Calu3 (cell line): ENCODE measurements around the gene RAB8A. TPM values are rescaled to one million over a fixed set of nuclear protein-coding genes. Genes with fewer than 3 reads are reported as not detected.
"Not testable (repeated sequence)": the region's sequence is repeated elsewhere in the genome, so short reads cannot be mapped to it uniquely, and the experiment has no call there.

ENCODE experiments used
- BruUV-seq: library from RNA; stranded (reverse); fragments of 400-500 nt; replicated peaks from 2 replicates; lab custom pipeline; 2021; lab: Mats Ljungman, UMichigan
- CTCF ChIA-PET: fragments of 300-600 bp; sonication (Branson Sonifier 250); formaldehyde crosslinking; loops from one replicate; lab custom pipeline; 2022; ENCODE audit warnings: antibody characterized with exemption; lab: Charles Lee
- DNase-seq: peaks from one replicate; pipeline ENCODE4 v3.0.0; 2022
- H3K27ac Mint-ChIP-seq: one replicate; pipeline ENCODE4 v1.8.0; 2022; ENCODE audit warnings: mixed read lengths; ENCODE audit not compliant: unreplicated experiment
- H3K27me3 Mint-ChIP-seq: one replicate; pipeline ENCODE4 v1.8.0; 2022; ENCODE audit warnings: mixed read lengths; ENCODE audit not compliant: unreplicated experiment
- H3K36me3 Mint-ChIP-seq: one replicate; pipeline ENCODE4 v1.8.0; 2022; ENCODE audit warnings: mild to moderate bottlenecking, moderate library complexity, mixed read lengths; ENCODE audit not compliant: insufficient read depth, unreplicated experiment
- H3K4me1 Mint-ChIP-seq: one replicate; pipeline ENCODE4 v1.8.0; 2022; ENCODE audit warnings: mild to moderate bottlenecking, low read depth, mixed read lengths; ENCODE audit not compliant: unreplicated experiment
- H3K4me3 Mint-ChIP-seq: one replicate; pipeline ENCODE4 v1.8.0; 2022; ENCODE audit warnings: mild to moderate bottlenecking, low read depth, moderate library complexity, mixed read lengths; ENCODE audit not compliant: unreplicated experiment
- H3K9me3 Mint-ChIP-seq: one replicate; pipeline ENCODE4 v1.8.0; 2022; ENCODE audit warnings: low read depth, mixed read lengths; ENCODE audit not compliant: unreplicated experiment
- intact Hi-C: fragments of 100-400 bp; cut with micrococcal nuclease; formaldehyde crosslinking; loops from one replicate; pipeline ENCODE4 v1.10.0; 2022; ENCODE audit not compliant: unreplicated experiment
- total RNA-seq: library from RNA; stranded (reverse); gene quantifications from 2 replicates; pipeline ENCODE4 v1.2.3, GENCODE V29; 2022
- TF ChIP-seq, protein P1 (sequence below): fragments of 200-600 bp; IDR thresholded peaks from one replicate; pipeline ENCODE4 v1.8.0; 2022; ENCODE audit warnings: antibody characterized with exemption; ENCODE audit not compliant: unreplicated experiment

Gene RAB8A
- total RNA-seq, 1 experiment from 2014 or later: 77.3 TPM

DNA sequence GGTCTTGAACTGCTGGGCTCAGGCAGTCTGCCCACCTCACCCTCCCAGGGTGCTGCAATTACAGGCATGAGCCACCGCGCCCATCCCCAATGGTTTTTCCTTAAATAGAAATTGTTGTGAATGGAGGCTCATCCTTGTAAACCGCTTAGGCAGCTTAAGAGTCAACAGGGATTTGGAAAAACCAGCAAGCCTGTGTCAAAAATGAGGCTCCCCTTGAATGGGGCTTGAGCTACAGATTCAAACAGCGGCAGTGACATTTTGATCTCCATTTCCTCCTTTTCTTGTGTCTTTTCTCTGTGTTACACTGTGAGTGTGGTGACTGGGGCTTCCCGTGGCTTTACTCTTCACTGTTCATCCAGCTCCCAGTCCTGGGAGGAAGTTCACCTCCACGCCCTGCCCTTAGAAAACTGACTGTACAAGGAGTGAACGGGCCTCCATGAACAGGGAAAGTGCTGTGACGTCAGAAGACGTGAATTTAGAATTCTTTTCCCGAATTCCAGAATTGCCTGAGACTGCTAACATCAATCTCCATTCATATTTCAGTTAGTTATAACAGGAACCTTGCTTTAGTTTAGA, 15.3 kb upstream of the RAB8A start:
- no TSS peak for BruUV-seq
- no peak overlapping the region for H3K27ac Mint-ChIP-seq
- DNase-seq: no peak
- H3K36me3 Mint-ChIP-seq: peaks cover 80% of the 10 kb centered on the region
- TF ChIP-seq, protein P1, sequence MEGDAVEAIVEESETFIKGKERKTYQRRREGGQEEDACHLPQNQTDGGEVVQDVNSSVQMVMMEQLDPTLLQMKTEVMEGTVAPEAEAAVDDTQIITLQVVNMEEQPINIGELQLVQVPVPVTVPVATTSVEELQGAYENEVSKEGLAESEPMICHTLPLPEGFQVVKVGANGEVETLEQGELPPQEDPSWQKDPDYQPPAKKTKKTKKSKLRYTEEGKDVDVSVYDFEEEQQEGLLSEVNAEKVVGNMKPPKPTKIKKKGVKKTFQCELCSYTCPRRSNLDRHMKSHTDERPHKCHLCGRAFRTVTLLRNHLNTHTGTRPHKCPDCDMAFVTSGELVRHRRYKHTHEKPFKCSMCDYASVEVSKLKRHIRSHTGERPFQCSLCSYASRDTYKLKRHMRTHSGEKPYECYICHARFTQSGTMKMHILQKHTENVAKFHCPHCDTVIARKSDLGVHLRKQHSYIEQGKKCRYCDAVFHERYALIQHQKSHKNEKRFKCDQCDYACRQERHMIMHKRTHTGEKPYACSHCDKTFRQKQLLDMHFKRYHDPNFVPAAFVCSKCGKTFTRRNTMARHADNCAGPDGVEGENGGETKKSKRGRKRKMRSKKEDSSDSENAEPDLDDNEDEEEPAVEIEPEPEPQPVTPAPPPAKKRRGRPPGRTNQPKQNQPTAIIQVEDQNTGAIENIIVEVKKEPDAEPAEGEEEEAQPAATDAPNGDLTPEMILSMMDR: no peak
- no peak overlapping the region for H3K4me3 Mint-ChIP-seq
- H3K27me3 Mint-ChIP-seq: no peaks in the 10 kb centered on the region
- H3K4me1 Mint-ChIP-seq: peaks cover 21% of the 10 kb centered on the region
- H3K9me3 Mint-ChIP-seq: no peaks in the 10 kb centered on the region
- CTCF ChIA-PET: interaction anchor here (1.1 kb wide), 1 partner anchor 13 kb away, joined by 3 read pairs; no protein-coding TSS in a partner anchor
- intact Hi-C loops: no loop called here

DNA sequence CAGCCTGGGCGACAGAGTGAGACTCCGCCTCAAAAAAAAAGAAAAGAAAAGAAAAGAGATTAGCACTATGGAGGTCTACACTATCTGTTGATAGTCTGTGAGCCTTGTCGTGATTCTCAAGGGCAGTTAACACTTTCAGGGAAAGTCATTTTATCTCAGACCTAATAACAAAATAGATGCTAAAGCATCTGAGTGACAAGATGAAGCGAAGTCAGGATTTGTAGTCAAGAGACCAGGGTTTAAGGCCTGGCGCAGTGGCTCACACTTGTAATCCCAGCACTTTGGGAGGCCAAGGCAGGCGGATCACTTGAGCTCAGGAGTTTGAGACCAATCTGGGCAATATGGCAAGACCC, 13.3 kb upstream of the RAB8A start:
- Mint-ChIP-seq H3K36me3 (peaks cover 61% of the 10 kb centered on the region), H3K4me3 (no peak overlapping the region), H3K27ac (peak overlapping the region; percentile 65), H3K9me3 (no peaks in the 10 kb centered on the region), H3K27me3 (no peaks in the 10 kb centered on the region), H3K4me1 (peaks cover 21% of the 10 kb centered on the region)
- CTCF ChIA-PET: no interaction called here
- intact Hi-C loops: no loop called here
- no peak for DNase-seq
- BruUV-seq: no TSS peak
- TF ChIP-seq, protein P1: no peak

DNA sequence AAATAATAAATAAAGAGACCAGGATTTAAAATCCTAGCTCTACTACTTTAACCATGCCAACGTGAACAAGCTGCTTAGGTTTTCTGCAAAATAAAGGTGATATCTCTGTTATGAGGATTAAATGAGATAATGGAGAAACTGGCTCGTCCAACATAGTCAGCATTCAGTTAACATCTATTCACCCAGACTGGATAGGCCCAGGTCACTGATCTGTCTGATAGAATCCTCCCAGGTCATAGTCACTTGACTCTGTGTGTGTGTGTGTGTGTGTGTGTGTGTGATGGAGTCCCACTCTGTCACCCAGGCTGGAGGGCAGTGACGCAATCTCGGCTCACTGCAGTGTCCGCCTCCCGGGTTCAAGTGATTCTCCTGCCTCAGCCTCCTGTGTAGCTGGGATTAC, 12.9 kb upstream of the RAB8A start:
- TF ChIP-seq, protein P1: no peak
- Mint-ChIP-seq H3K27ac (no peak overlapping the region), H3K36me3 (peaks cover 57% of the 10 kb centered on the region), H3K4me1 (peaks cover 21% of the 10 kb centered on the region), H3K4me3 (no peak overlapping the region), H3K27me3 (no peaks in the 10 kb centered on the region), H3K9me3 (no peaks in the 10 kb centered on the region)
- intact Hi-C loops: no loop called here
- no TSS peak for BruUV-seq
- CTCF ChIA-PET: interaction anchor here (0.6 kb wide), 1 partner anchor 10 kb away, joined by 5 read pairs; no protein-coding TSS in a partner anchor
- no peak for DNase-seq

DNA sequence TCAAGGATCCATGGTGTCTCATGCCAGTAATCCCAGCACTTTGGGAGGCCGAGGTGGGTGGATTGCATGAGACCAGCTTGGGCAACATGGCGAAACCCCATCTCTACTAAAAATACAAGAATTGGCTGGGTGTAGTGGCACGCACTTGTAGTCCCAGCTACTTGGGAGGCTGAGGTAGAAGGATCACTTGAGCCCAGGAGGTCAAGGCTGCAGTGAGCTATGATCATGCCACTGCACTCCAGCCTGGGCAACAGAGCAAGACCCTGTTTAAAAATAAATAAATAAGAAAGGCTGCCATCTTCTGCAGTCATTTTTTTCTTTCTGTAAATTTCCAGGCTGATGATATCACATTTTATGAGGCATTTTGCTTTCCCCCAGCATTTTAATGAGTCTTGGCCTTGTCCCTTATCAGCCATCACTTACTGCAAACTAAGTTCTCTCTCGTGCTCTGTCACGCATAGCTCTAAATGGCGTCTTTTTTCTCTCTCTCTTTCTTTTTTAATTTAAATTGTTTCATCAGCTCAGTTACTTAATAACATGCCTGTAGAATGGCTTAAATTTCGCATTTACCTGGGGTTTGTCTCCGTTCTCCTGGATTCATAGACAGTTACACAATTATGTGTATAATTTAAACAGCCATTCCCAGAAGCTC, 12.2 kb upstream of the RAB8A start:
- CTCF ChIA-PET: interaction anchor here (0.6 kb wide), 1 partner anchor 10 kb away, joined by 5 read pairs; no protein-coding TSS in a partner anchor

DNA sequence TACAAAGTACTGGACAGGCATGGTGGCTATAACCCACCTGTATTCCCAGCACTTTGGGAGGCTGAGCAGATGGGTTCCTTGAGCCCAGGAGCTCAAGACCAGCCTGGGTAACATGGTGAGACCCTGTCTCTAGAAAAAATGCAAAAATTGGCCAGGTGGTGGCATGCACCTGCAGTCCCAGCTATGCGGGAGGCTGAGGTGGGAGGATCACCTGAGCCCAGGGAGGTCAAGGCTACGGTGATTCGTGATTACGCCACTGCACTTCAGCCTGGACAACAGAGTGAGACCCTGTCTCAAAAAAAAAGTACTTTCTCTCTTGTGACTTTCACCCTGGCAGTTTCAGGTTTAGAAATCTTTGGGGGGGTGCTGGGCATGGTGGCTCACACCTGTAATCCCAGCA, 11.2 kb upstream of the RAB8A start:
- peaks cover 13% of the 10 kb centered on the region for H3K4me1 Mint-ChIP-seq
- H3K9me3 Mint-ChIP-seq: no peaks in the 10 kb centered on the region
- TF ChIP-seq, protein P1: no peak
- no peaks in the 10 kb centered on the region for H3K27me3 Mint-ChIP-seq
- H3K36me3 Mint-ChIP-seq: peaks cover 43% of the 10 kb centered on the region
- no peak overlapping the region for H3K27ac Mint-ChIP-seq
- DNase-seq: no peak
- intact Hi-C loops: no loop called here
- BruUV-seq: no TSS peak
- CTCF ChIA-PET: no interaction called here
- no peak overlapping the region for H3K4me3 Mint-ChIP-seq

More for the DNA sequence above, 12.2 kb upstream of the RAB8A start:
- BruUV-seq, intact Hi-C loops, DNase-seq, H3K9me3 Mint-ChIP-seq, H3K27me3 Mint-ChIP-seq, H3K27ac Mint-ChIP-seq, H3K4me3 Mint-ChIP-seq: not testable (repeated sequence)
- peaks cover 54% of the 10 kb centered on the region for H3K36me3 Mint-ChIP-seq
- peaks cover 21% of the 10 kb centered on the region for H3K4me1 Mint-ChIP-seq
